ENCODE data around the gene XIRP1.
"Not testable (repeated sequence)": the region's sequence is repeated elsewhere in the genome, so short reads cannot be mapped to it uniquely, and the experiment has no call there.

The XIRP1 gene

DNA sequence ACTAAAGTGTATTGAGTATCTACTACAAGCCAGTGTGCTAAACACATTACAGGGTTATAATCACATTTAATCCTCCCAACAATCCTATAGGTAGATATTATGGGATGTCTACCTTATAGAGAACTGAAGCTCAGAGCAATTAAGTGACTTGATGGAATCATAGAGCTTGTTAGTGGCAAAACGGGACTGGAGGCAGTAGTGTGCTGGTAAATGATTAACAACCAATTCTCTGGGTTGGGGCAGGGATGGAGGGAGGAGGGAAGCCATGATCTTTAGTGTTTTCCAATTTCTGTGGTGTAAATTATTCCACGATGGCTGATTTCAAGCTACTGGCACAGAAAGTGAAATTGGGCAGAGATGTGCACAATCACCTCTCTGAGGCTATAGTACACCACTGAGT lies 20.5 kb downstream of the XIRP1 start:
- DNase-seq (ENCODE audit: low read depth) = no peak
- TF ChIP-seq, protein P1, sequence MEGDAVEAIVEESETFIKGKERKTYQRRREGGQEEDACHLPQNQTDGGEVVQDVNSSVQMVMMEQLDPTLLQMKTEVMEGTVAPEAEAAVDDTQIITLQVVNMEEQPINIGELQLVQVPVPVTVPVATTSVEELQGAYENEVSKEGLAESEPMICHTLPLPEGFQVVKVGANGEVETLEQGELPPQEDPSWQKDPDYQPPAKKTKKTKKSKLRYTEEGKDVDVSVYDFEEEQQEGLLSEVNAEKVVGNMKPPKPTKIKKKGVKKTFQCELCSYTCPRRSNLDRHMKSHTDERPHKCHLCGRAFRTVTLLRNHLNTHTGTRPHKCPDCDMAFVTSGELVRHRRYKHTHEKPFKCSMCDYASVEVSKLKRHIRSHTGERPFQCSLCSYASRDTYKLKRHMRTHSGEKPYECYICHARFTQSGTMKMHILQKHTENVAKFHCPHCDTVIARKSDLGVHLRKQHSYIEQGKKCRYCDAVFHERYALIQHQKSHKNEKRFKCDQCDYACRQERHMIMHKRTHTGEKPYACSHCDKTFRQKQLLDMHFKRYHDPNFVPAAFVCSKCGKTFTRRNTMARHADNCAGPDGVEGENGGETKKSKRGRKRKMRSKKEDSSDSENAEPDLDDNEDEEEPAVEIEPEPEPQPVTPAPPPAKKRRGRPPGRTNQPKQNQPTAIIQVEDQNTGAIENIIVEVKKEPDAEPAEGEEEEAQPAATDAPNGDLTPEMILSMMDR (conservative IDR thresholded peaks at IDR 0.05; ENCODE audit: low read length) = no peak
- H3K4me3 ChIP-seq (ENCODE audit: low read length) = no peak overlapping the region

DNA sequence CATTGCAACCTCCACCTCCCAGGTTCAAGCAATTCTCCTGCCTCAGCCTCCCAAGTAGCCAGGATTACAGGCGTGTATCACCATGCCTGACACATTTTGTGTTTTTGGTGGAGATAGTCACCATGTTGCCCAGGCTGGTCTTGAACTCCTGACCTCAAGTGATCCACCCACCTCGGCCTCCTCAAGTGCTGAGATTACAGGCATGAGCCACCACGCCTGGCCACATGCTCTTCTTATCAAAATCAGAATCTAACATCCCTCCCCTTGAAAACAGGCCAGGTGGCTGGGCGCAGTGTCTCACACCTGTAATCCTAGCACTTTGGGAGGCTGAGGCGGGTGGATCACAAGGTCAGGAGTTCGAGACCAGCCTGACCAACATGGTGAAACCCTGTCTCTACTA lies 21.5 kb downstream of the XIRP1 start:
- DNase-seq (ENCODE audit: low read depth); H3K4me3 ChIP-seq (ENCODE audit: low read length): not testable (repeated sequence)

DNA sequence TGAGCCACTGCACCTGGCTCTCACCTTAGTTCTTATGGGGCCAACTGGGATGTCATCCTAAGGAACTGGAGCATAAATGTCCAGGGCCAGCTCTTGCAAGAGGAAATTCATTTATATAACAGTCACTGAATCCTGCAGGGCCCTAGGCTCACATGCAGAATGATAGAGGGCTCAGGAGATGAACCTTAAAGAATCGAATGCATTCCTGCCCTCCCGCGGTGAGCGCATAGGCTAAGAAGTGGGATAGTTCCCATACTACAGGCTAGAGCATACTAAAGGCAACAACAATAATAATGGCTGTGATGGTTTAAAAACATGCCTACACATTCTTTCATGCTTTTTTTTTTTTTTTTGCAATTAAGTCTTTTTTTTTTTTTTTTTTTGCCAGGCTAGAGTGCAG lies 21.9 kb downstream of the XIRP1 start:
- TF ChIP-seq, protein P1 (conservative IDR thresholded peaks at IDR 0.05; ENCODE audit: low read length) = no peak
- DNase-seq (ENCODE audit: low read depth) = no peak
- H3K4me3 ChIP-seq (ENCODE audit: low read length) = no peak overlapping the region

DNA sequence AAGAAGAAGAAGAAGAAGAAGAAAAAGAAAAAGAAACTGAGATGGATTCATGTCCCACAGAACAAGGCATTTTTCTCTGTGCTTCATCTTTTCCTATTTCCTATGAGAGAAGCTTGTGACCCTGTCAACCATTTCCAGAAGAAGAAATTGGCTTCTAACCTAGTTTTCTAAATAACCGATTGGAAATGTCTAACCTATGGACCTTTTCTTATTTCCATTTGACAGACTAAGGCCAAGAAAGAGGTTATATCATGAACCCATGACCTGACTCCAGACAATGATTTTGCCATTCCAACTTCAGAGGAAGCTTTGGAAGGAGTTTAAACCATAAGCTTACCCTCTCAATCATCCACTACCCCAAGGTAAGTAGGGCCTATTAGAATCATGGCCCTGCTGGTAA lies 22.7 kb downstream of the XIRP1 start:
- TF ChIP-seq, protein P1 (conservative IDR thresholded peaks at IDR 0.05; ENCODE audit: low read length) = no peak
- DNase-seq (ENCODE audit: low read depth) = no peak
- H3K4me3 ChIP-seq (ENCODE audit: low read length) = no peak overlapping the region

DNA sequence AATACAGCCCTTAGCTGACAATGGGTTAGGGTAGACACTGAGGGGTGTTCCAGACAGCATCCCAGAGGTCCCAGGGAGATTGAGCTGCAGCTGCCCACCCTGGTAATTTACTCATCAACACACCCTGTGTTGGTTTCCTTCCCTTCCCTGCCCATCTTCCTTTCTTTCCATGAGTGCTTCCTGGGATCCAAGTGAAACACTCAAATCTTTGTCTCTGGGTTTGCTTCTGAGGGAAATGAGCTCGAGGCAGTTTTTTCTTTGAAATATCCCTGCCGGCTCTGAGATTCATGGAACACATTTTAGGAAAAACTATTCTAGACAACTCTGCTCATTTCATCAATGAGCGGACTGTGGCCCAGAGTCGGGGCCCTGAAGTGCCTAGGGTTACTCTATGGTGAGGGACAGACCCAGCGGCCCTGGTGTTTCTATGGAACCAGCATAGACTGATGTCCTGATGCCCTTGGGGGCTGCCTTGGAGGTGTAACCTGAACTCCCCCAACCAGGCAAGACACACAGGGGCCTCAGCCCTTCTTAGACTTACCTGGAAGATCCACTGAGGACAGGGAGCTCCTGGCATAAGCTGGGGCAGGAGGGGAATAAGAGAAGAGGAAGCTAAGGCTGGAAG lies 24.1 kb downstream of the XIRP1 start:
- H3K4me3 ChIP-seq (ENCODE audit: low read length) = no peak overlapping the region
- TF ChIP-seq, protein P1 (conservative IDR thresholded peaks at IDR 0.05; ENCODE audit: low read length) = no peak
- DNase-seq (ENCODE audit: low read depth) = no peak

DNA sequence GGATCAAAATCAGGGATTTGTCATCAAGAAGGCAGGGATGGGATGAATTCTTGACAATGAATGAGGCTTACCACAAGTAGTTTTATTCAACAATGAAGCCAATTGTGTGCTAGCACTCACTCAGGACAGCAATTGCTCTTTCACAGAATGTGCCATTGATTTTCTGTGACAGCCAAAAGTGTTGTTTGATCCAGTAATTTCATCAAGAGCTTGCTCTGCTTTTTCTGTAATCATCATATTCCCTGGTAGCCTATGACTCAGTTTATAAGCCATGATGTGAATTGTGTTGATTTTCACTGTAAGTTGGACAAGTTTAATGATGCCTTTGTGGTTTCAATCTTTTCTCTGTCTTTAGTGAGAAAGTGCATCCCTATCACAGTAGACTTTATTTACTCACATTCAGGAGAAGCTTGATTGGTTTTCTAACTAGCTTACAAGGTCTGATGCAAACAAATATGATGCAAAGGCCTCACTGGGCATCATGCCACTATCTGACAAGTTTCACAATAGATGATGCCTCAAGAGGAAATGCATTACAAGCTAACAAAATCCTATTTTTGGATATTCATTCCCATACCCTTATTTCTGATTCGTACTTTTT lies 25.4 kb downstream of the XIRP1 start:
- peak; percentile 97 for DNase-seq (ENCODE audit: low read depth)
- H3K4me3 ChIP-seq (ENCODE audit: low read length) = no peak overlapping the region
- TF ChIP-seq, protein P1 (conservative IDR thresholded peaks at IDR 0.05; ENCODE audit: low read length) = no peak

DNA sequence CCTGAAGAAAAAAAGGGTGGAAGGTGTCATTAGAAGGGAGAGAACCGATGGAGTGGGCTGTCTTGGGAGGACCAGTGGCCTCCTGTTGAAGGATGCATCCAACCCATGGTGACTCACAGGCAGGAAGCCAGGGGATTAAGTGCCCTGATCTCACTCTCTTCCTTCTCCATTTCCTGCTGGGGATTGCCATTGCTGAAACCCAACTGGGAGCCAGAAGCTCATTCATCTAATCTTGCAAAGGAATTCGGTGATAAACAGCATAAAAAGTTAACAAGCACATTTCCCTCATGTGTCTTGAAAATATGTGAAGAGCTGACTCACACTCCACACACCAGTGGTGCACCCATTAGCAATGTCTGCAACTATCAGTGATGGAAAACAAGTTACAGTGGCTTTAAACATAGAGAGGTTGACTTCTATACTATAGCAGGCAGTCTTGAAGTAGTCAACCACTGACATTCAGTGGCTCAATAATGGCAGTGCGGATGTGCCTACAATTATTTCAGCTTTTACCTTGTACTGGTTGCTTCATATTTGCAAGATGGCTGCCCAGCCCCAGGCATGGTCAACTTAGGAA lies 26.2 kb downstream of the XIRP1 start:
- H3K4me3 ChIP-seq (ENCODE audit: low read length) = no peak overlapping the region
- peak; percentile 92 for DNase-seq (ENCODE audit: low read depth)
- TF ChIP-seq, protein P1 (conservative IDR thresholded peaks at IDR 0.05; ENCODE audit: low read length) = no peak
